Ovary (tissue), 9 donors: ENCODE data around the gene THBS3. TPM values are rescaled to one million over a fixed set of nuclear protein-coding genes. Genes with fewer than 3 reads are reported as not detected.
"Not testable (repeated sequence)": the region's sequence is repeated elsewhere in the genome, so short reads cannot be mapped to it uniquely, and the experiment has no call there.

Experiments
- DNase-seq, 5 donors: peaks; one replicate each; pipeline ENCODE4 v3.0.0-alpha.2; 2019 to 2020
- H3K27ac ChIP-seq, 2 donors: fragments of 200-600 bp; one replicate each; pipeline versions ENCODE4 v1.5.1 to v1.8.0; 2019 to 2022
- H3K27me3 ChIP-seq: fragments of 200-600 bp; one replicate; pipeline ENCODE4 v1.8.0; 2022
- H3K36me3 ChIP-seq: fragments of 200-600 bp; sonication (generic); one replicate; pipeline ENCODE4 v1.5.1; 2019
- H3K4me1 ChIP-seq: one replicate; pipeline ENCODE4 v1.8.1; 2013; ENCODE audit warnings: mild to moderate bottlenecking, moderate library complexity; ENCODE audit not compliant: insufficient read depth
- H3K4me3 ChIP-seq: fragments of 200-600 bp; sonication (generic); one replicate; pipeline ENCODE4 v1.5.1; 2017
- H3K9me3 ChIP-seq, 2 donors: fragments of 200-600 bp in 1 of 2; sonication (generic) in 1 of 2; one replicate each; pipeline versions ENCODE4 v1.5.1 to v1.8.1; 2013 to 2019; ENCODE audit warnings: mild to moderate bottlenecking in 1 of 2, moderate library complexity in 1 of 2
- CTCF ChIP-seq, 3 donors: fragments of 450-650 bp in 2 of 3; fragments of 200-600 bp in 1 of 3; IDR thresholded peaks; one replicate each; pipeline versions ENCODE4 v1.5.1 to v1.8.0; 2016 to 2022; ENCODE audit warnings: antibody characterized with exemption in 3 of 3, mild to moderate bottlenecking in 1 of 3
- EP300 ChIP-seq: sonication (generic); formaldehyde crosslinking; IDR thresholded peaks from one replicate; pipeline ENCODE4 v1.6.1; 2017; ENCODE audit warnings: antibody characterized with exemption
- POLR2A ChIP-seq: fragments of 450-650 bp; IDR thresholded peaks from one replicate; pipeline ENCODE4 v1.6.1; 2017; ENCODE audit warnings: antibody characterized with exemption, mild to moderate bottlenecking, moderate library complexity
- WGBS, 3 donors: extraction: QIAGEN DNeasy Blood & Tissue Kit in 1 of 3; methylation state at CpG; one replicate each; pipeline versions ENCODE4 v1.1.5 to v1.1.7; 2013 to 2017; 5-methylcytosine and 5-hydroxymethylcytosine counted together
- intact Hi-C, 4 donors: fragments of 100-400 bp; cut with DNase I; formaldehyde crosslinking; loops; one replicate each; pipeline versions ENCODE4 v1.11.0 to v1.15.1; 2022 to 2023
- polyA plus RNA-seq, 2 donors: library from polyadenylated mRNA; stranded (reverse); fragments of 200-250 nt in 1 of 2; fragments of 350-450 nt in 1 of 2; fragmentation: Illumina TruSeq in 1 of 2; extraction: RNeasy Lipid Tissue Mini Kit (QIAGEN cat#74804) in 1 of 2; gene quantifications; one replicate each; pipeline ENCODE4 v1.2.3, GENCODE V29; 2013 to 2014
- total RNA-seq, 7 donors: library from RNA; depleted of rRNA in 2 of 7; stranded (reverse); fragments of >200 nt in 2 of 7; fragmentation: NEBNext Ultra II Directional in 3 of 7; extraction: Animal tissue kit (Norgen Biotek cat#: 25700) in 3 of 7; gene quantifications; one replicate each; pipeline versions ENCODE4 v1.1.0 to v1.2.4, GENCODE V29; 2016 to 2023
- donor health status: DM: no; HTN: no; CAD: no; lungs with moderate emphysema.
- donor health status: DM: no; HTN: no; CAD: no.
- donor health status: Bipolar disorder and iron deficiency.
- donor health status: DM: yes; HTN: yes; CAD: no.
- donor health status: DM: no; HTN: no; CAD: no.
- donor health status: DM: yes; HTN: yes; CAD: no.

THBS3 gene
- total and polyA plus RNA-seq, 9 donors = 19.9 to 50.2 (median 28.2) TPM

- Histone ChIP-seq H3K4me3 (no peak overlapping the region), H3K27ac (no peak overlapping the region), H3K27me3 (no peaks in the 10 kb centered on the region), H3K36me3 (no peaks in the 10 kb centered on the region), H3K4me1 (peaks cover 7% of the 10 kb centered on the region), H3K9me3 (no peaks in the 10 kb centered on the region)
- no peak for DNase-seq
- WGBS, 3 donors = 74 to 79% (median 79%) methylated on average over 10 of the region's 10 CpGs
- no peak for TF ChIP-seq CTCF (IDR thresholded peaks at IDR 0.05)
- TF ChIP-seq EP300 = no peak
- TF ChIP-seq POLR2A = no peak
- intact Hi-C loops = loop anchor here (2.0 to 5.0 kb wide), 3 partner anchors 76 to 78 kb away; no protein-coding TSS in a partner anchor
Observed at GRCh38 chr1:155168456-155169210, 39.1 kb downstream of the THBS3 start.

GRCh38 chr1:155168105-155168445, 39.6 kb downstream of the THBS3 start:
- H3K27me3 ChIP-seq, H3K36me3 ChIP-seq, H3K9me3 ChIP-seq, H3K27ac ChIP-seq, H3K4me3 ChIP-seq, H3K4me1 ChIP-seq, DNase-seq: not testable (repeated sequence)
- intact Hi-C loops = loop anchor here (2.0 to 5.0 kb wide), 3 partner anchors 75 to 77 kb away; no protein-coding TSS in a partner anchor
- 33 to 44% (median 43%) methylated on average over 4 of the region's 4 CpGs for WGBS, 3 donors

DNA sequence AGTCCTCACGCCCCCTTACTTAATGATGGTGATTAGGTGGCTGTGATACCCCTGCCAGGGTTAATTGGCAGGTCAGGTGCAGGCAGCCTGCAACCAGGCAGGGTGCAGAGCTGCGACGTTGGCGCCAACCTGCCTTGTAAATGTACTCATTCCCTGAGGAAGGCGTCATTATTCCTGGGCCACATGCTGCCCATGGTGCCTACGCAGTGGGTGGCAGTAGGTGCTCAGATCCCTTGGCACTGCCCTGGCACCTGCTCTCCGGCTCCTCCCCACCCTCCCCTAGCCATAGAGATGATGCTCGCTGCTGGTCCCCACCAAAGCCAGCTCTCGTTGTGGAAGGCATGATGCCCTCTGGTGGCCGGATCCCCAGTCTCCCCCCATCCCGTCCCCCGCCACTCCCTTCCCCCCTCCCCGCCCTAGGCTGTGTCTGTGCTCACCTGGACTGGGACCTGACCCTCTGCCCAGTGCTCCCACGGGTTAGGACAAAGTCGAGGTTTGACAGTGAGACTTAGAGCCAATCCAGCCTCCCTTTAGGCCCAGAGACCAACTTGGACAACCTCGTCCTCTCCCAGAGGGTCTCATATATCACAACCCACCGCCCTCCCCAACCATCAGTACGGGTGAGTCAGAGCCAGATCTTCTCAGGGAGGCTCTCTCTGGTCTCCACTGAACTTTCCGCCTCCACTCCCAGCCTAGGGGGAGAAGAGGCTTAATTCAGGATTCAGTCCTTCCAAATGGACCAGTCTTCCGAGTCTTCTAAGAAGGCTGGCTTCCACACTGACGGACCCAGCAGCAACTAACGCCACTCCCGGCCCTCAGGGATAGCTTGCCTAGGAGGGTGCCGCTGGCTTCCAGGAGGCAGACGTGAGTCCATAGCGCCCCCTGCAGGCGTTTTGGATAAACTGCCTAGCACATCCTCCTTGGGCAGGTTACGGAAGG, 40.3 kb downstream of the THBS3 start:
- Histone ChIP-seq H3K4me1 (peaks cover 7% of the 10 kb centered on the region), H3K27me3 (no peaks in the 10 kb centered on the region), H3K36me3 (no peaks in the 10 kb centered on the region), H3K9me3 (no peaks in the 10 kb centered on the region), H3K4me3 (no peak overlapping the region), H3K27ac (peak overlapping the region; percentile 20 to 31)
- 5 to 8% (median 7%) methylated on average over 25 to 28 of the region's 28 CpGs for WGBS, 3 donors
- TF ChIP-seq POLR2A (no peak), CTCF (IDR thresholded peaks at IDR 0.05) (peak; percentile 40 to 93 (median 76))
- intact Hi-C loops = loop anchor here (2.0 to 5.0 kb wide), 3 partner anchors 75 to 77 kb away; no protein-coding TSS in a partner anchor
- DNase-seq = peak; percentile 77 to 90 (median 84)

- Histone ChIP-seq H3K27ac (peak overlapping the region; percentile 20 to 31), H3K4me3 (no peak overlapping the region), H3K4me1 (peaks cover 7% of the 10 kb centered on the region), H3K27me3 (no peaks in the 10 kb centered on the region), H3K9me3 (no peaks in the 10 kb centered on the region), H3K36me3 (no peaks in the 10 kb centered on the region)
- TF ChIP-seq EP300 = no peak
- no peak for TF ChIP-seq CTCF (IDR thresholded peaks at IDR 0.05)
- no peak for TF ChIP-seq POLR2A
- peak; percentile 58 to 71 (median 68) for DNase-seq
- 5 to 9% (median 8%) methylated on average over 26 to 27 of the region's 27 CpGs for WGBS, 3 donors
- intact Hi-C loops = loop anchor here in 1 of 4 donors (5.0 kb wide), 1 partner anchor 74 kb away; no protein-coding TSS in a partner anchor
Observed at GRCh38 chr1:155166471-155167165, 41.1 kb downstream of the THBS3 start.
